H9 (cell line): Measurements from ENCODE around the gene ASGR2. TPM values are rescaled to one million over a fixed set of nuclear protein-coding genes. Genes with fewer than 3 reads are reported as not detected.

Source experiments
- DNase-seq: peaks from one replicate; pipeline ENCODE4 v3.0.0-alpha.2; 2017
- H2AFZ ChIP-seq: one replicate; pipeline ENCODE4 v1.6.1; 2013; ENCODE audit warnings: mild to moderate bottlenecking, low read length, control low read depth, moderate library complexity
- H2AK5ac ChIP-seq: 2 replicates; pipeline ENCODE4 v1.6.1; 2013; ENCODE audit warnings: low read length, control low read depth, mixed read lengths; ENCODE audit not compliant: insufficient read length
- H2BK120ac ChIP-seq: one replicate; pipeline ENCODE4 v1.6.1; 2013; ENCODE audit warnings: low read depth, mild to moderate bottlenecking, low read length, control low read depth, inconsistent platforms; ENCODE audit not compliant: poor library complexity, severe bottlenecking
- H2BK12ac ChIP-seq: 2 replicates; pipeline ENCODE4 v1.6.1; 2013; ENCODE audit warnings: low read length, control low read depth, mixed read lengths, low read depth; ENCODE audit not compliant: insufficient read length
- H2BK15ac ChIP-seq: 2 replicates; pipeline ENCODE4 v1.6.1; 2013; ENCODE audit warnings: low read depth, low read length, control low read depth
- H2BK20ac ChIP-seq: one replicate; pipeline ENCODE4 v1.6.1; 2013; ENCODE audit warnings: low read depth, mild to moderate bottlenecking, low read length, control low read depth, inconsistent platforms; ENCODE audit not compliant: poor library complexity, severe bottlenecking
- H2BK5ac ChIP-seq: 2 replicates; pipeline ENCODE4 v1.6.1; 2013; ENCODE audit warnings: low read length, control low read depth, mixed read lengths; ENCODE audit not compliant: insufficient read length
- H3K14ac ChIP-seq: 2 replicates; pipeline ENCODE4 v1.6.1; 2013; ENCODE audit warnings: low read length, control low read depth; ENCODE audit not compliant: insufficient read depth
- H3K18ac ChIP-seq: 2 replicates; pipeline ENCODE4 v1.6.1; 2013; ENCODE audit warnings: low read depth, mild to moderate bottlenecking, mixed read lengths, low read length, control low read depth; ENCODE audit not compliant: insufficient read length
- H3K23ac ChIP-seq: 2 replicates; pipeline ENCODE4 v1.6.1; 2013; ENCODE audit warnings: low read length, control low read depth, mixed read lengths, low read depth; ENCODE audit not compliant: insufficient read length
- H3K23me2 ChIP-seq: 2 replicates; pipeline ENCODE4 v1.6.1; 2013; ENCODE audit warnings: low read depth, mild to moderate bottlenecking, mixed read lengths, low read length, control low read depth; ENCODE audit not compliant: insufficient read length, poor library complexity, severe bottlenecking
- H3K27ac ChIP-seq: 2 replicates; pipeline ENCODE4 v1.5.1; 2013; ENCODE audit warnings: low read length, control low read depth, mixed read lengths, low read depth; ENCODE audit not compliant: insufficient read length
- H3K27me3 ChIP-seq: 2 replicates; pipeline ENCODE4 v1.6.1; 2013; ENCODE audit warnings: low read length, control low read depth, inconsistent platforms; ENCODE audit not compliant: insufficient read depth
- H3K4ac ChIP-seq: 2 replicates; pipeline ENCODE4 v1.6.1; 2013; ENCODE audit warnings: low read depth, mild to moderate bottlenecking, control low read depth, inconsistent platforms, low read length, moderate library complexity
- H3K4me1 ChIP-seq: 2 replicates; pipeline ENCODE4 v1.6.1; 2013; ENCODE audit warnings: low read length, control low read depth, inconsistent platforms; ENCODE audit not compliant: insufficient read depth
- H3K4me2 ChIP-seq: 2 replicates; pipeline ENCODE4 v1.6.1; 2013; ENCODE audit warnings: low read length, control low read depth, mixed read lengths; ENCODE audit not compliant: insufficient read length, insufficient read depth
- H3K56ac ChIP-seq: 2 replicates; pipeline ENCODE4 v1.6.1; 2013; ENCODE audit warnings: low read depth, mild to moderate bottlenecking, mixed read lengths, low read length, control low read depth; ENCODE audit not compliant: insufficient read length
- H3K79me1 ChIP-seq: 2 replicates; pipeline ENCODE4 v1.6.1; 2013; ENCODE audit warnings: low read depth, mild to moderate bottlenecking, moderate library complexity, low read length, control low read depth, inconsistent platforms; ENCODE audit not compliant: insufficient read depth, poor library complexity, severe bottlenecking
- H3K79me2 ChIP-seq: 2 replicates; pipeline ENCODE4 v1.6.1; 2013; ENCODE audit warnings: low read length, control low read depth, inconsistent platforms; ENCODE audit not compliant: insufficient read depth
- H3K9ac ChIP-seq: 2 replicates; pipeline ENCODE4 v1.6.1; 2013; ENCODE audit warnings: low read length, control low read depth, mixed read lengths; ENCODE audit not compliant: insufficient read length; ENCODE audit errors: extremely low read depth
- H3K9me3 ChIP-seq: one replicate; pipeline ENCODE4 v1.6.1; 2013; ENCODE audit warnings: low read depth, low read length, inconsistent platforms; ENCODE audit not compliant: control insufficient read depth
- H3T11ph ChIP-seq: one replicate; pipeline ENCODE4 v1.6.1; 2013; ENCODE audit warnings: mild to moderate bottlenecking, low read length, control low read depth, inconsistent platforms
- H4K20me1 ChIP-seq: one replicate; pipeline ENCODE4 v1.6.1; 2013; ENCODE audit not compliant: control insufficient read depth, insufficient read length, insufficient read depth
- H4K5ac ChIP-seq: 2 replicates; pipeline ENCODE4 v1.6.1; 2013; ENCODE audit warnings: low read depth, mild to moderate bottlenecking, mixed read lengths, low read length, control low read depth; ENCODE audit not compliant: insufficient read length
- H4K8ac ChIP-seq: replicated peaks from 2 replicates; pipeline ENCODE4 v1.6.1; 2013; ENCODE audit warnings: low read length, control low read depth, mixed read lengths, low read depth; ENCODE audit not compliant: insufficient read length
- H4K91ac ChIP-seq: 2 replicates; pipeline ENCODE4 v1.6.1; 2013; ENCODE audit warnings: low read depth, mild to moderate bottlenecking, moderate library complexity, mixed read lengths, low read length, control low read depth; ENCODE audit not compliant: insufficient read length
- H3K27ac Mint-ChIP-seq, 3 experiments: 2 replicates in 2 of 3; 3 replicates in 1 of 3; pipeline ENCODE4 v1.8.0; 2020 to 2021; ENCODE audit warnings: mixed read lengths in 3 of 3, mild to moderate bottlenecking in 1 of 3, moderate library complexity in 1 of 3
- H3K27me3 Mint-ChIP-seq: 2 replicates; pipeline ENCODE4 v1.8.0; 2021; ENCODE audit warnings: low read depth, mild to moderate bottlenecking, moderate library complexity, mixed read lengths
- H3K36me3 Mint-ChIP-seq, 3 experiments: 2 replicates in 2 of 3; 3 replicates in 1 of 3; pipeline ENCODE4 v1.8.0; 2020 to 2021; ENCODE audit warnings: low read depth in 3 of 3, mixed read lengths in 3 of 3; ENCODE audit not compliant: insufficient read depth in 1 of 3
- H3K4me1 Mint-ChIP-seq, 2 experiments: 2 replicates each; pipeline ENCODE4 v1.8.0; 2020; ENCODE audit warnings: mixed read lengths in 2 of 2
- H3K4me3 Mint-ChIP-seq, 2 experiments: 2 replicates in 1 of 2; 3 replicates in 1 of 2; pipeline ENCODE4 v1.8.0; 2020 to 2021; ENCODE audit warnings: mild to moderate bottlenecking in 2 of 2, mixed read lengths in 2 of 2, moderate library complexity in 1 of 2
- H3K9me3 Mint-ChIP-seq, 2 experiments: 2 replicates in 1 of 2; 3 replicates in 1 of 2; pipeline ENCODE4 v1.8.0; 2020; ENCODE audit warnings: mild to moderate bottlenecking in 2 of 2, mixed read lengths in 2 of 2, moderate library complexity in 1 of 2
- CTCF ChIP-seq: fragments of 200-600 bp; sonication (generic); conservative IDR thresholded peaks from 3 replicates; pipeline ENCODE4 v1.8.0; 2021; ENCODE audit warnings: antibody characterized with exemption, mild to moderate bottlenecking
- WGBS: extraction: QIAGEN DNeasy Blood & Tissue Kit; methylation state at CpG from one replicate; pipeline ENCODE4 v1.1.7; 2013; ENCODE audit warnings: missing lambda C conversion rate, low lambda C conversion rate, mixed read lengths; ENCODE audit not compliant: insufficient read length; ENCODE audit errors: extremely low coverage; 5-methylcytosine and 5-hydroxymethylcytosine counted together
- total RNA-seq: library from RNA; stranded (reverse); gene quantifications from 2 replicates; pipeline ENCODE4 v1.2.1, GENCODE V29; 2021

Gene ASGR2
- total RNA-seq, 1 experiment from 2014 or later = not detected

GRCh38 chr17:7070712-7071111 lies 43.9 kb downstream of the ASGR2 start:
- peaks cover 47% of the 10 kb centered on the region for H3K27me3 Mint-ChIP-seq
- no peak overlapping the region for H3K4me3 Mint-ChIP-seq
- H3K4me1 Mint-ChIP-seq = no peaks in the 10 kb centered on the region
- Histone ChIP-seq H3K79me2 (no peaks in the 10 kb centered on the region), H3K4me2 (no peak overlapping the region), H4K20me1 (no peaks in the 10 kb centered on the region), H3K23ac (no peak overlapping the region), H2AFZ (no peak overlapping the region), H2BK12ac (no peak overlapping the region), H2BK5ac (no peak overlapping the region), H3K4ac (no peak overlapping the region), H4K8ac (no peak overlapping the region), H2BK15ac (no peak overlapping the region), H3K9ac (no peak overlapping the region), H3K79me1 (no peaks in the 10 kb centered on the region), H3K27me3 (no peaks in the 10 kb centered on the region; the same call in 1 of the 2 replicates), H3K4me1 (no peaks in the 10 kb centered on the region), H3K14ac (no peak overlapping the region), H3K18ac (no peak overlapping the region), H3K9me3 (no peaks in the 10 kb centered on the region), H3T11ph (no peak overlapping the region), H2AK5ac (no peak overlapping the region), H3K56ac (no peak overlapping the region), H4K5ac (no peak overlapping the region), H3K27ac (no peak overlapping the region), H2BK120ac (no peak overlapping the region), H2BK20ac (no peak overlapping the region), H3K23me2 (no peaks in the 10 kb centered on the region), H4K91ac (no peak overlapping the region)
- peaks cover 4 to 10% (median 6%) of the 10 kb centered on the region in 3 experiments; a peak in 5 of 7 replicates for H3K36me3 Mint-ChIP-seq
- no peak for TF ChIP-seq CTCF
- no peak overlapping the region for H3K27ac Mint-ChIP-seq
- WGBS = no CpG with 5 or more reads among the region's 3 CpGs
- peaks cover 28 to 30% of the 10 kb centered on the region in 2 experiments for H3K9me3 Mint-ChIP-seq
- DNase-seq = no peak
